Tibial nerve (tissue), 4 donors: ENCODE data around the gene ANGPTL2. TPM values are rescaled to one million over a fixed set of nuclear protein-coding genes. Genes with fewer than 3 reads are reported as not detected.

ENCODE experiments used
- DNase-seq, 2 donors: peaks; one replicate each; pipeline ENCODE4 v3.0.0-alpha.2; 2019; ENCODE audit warnings: low spot score in 2 of 2
- H3K27ac ChIP-seq, 4 donors: fragments of 200-600 bp; sonication (generic) in 3 of 4; one replicate each; pipeline ENCODE4 v1.5.1; 2017 to 2019; ENCODE audit warnings: mild to moderate bottlenecking in 1 of 4
- H3K27me3 ChIP-seq, 2 donors: fragments of 200-600 bp; sonication (generic) in 1 of 2; one replicate each; pipeline versions ENCODE4 v1.5.1 to v1.6.0; 2017 to 2019
- H3K36me3 ChIP-seq, 3 donors: fragments of 200-600 bp; sonication (generic); one replicate each; pipeline ENCODE4 v1.5.1; 2018 to 2019
- H3K4me1 ChIP-seq, 4 donors: fragments of 200-600 bp; sonication (generic) in 3 of 4; one replicate each; pipeline ENCODE4 v1.5.1; 2017 to 2019
- H3K4me3 ChIP-seq, 4 donors: fragments of 200-600 bp; sonication (generic) in 3 of 4; one replicate each; pipeline ENCODE4 v1.5.1; 2017 to 2019; ENCODE audit warnings: mild to moderate bottlenecking in 1 of 4, moderate library complexity in 1 of 4
- H3K9me3 ChIP-seq, 4 donors: fragments of 200-600 bp; sonication (generic) in 3 of 4; one replicate each; pipeline ENCODE4 v1.5.1; 2017 to 2019
- CTCF ChIP-seq, 5 experiments: fragments of 200-600 bp in 3 of 5; fragments of 450-650 bp in 2 of 5; sonication (generic) in 3 of 5; IDR thresholded peaks; one replicate each; pipeline ENCODE4 v1.5.1; 2016 to 2019; ENCODE audit warnings: antibody characterized with exemption in 5 of 5, mild to moderate bottlenecking in 3 of 5, moderate library complexity in 2 of 5
- EP300 ChIP-seq, 2 donors: sonication (generic); formaldehyde crosslinking; IDR thresholded peaks; one replicate each; pipeline ENCODE4 v1.6.1; 2017; ENCODE audit warnings: antibody characterized with exemption in 2 of 2, mild to moderate bottlenecking in 1 of 2
- POLR2A ChIP-seq, 2 donors: fragments of 450-650 bp; IDR thresholded peaks; one replicate each; pipeline ENCODE4 v1.6.1; 2017; ENCODE audit warnings: antibody characterized with exemption in 2 of 2, mild to moderate bottlenecking in 2 of 2, moderate library complexity in 2 of 2
- WGBS, 2 donors: methylation state at CpG; one replicate each; pipeline ENCODE4 v1.1.5; 2018; 5-methylcytosine and 5-hydroxymethylcytosine counted together
- total RNA-seq, 4 donors: library from RNA; depleted of rRNA; stranded (reverse); fragments of >200 nt; gene quantifications; one replicate each; pipeline ENCODE4 v1.1.0, GENCODE V29; 2016

The ANGPTL2 gene
- total RNA-seq, 4 donors from 2014 or later, result 34.5 to 64.1 (median 47.1) TPM

GRCh38 chr9:127065592-127065991, 56.8 kb downstream of the ANGPTL2 start:
- 73 to 77% methylated on average over 1 of the region's 1 CpG for WGBS, 2 donors
- Histone ChIP-seq H3K4me3 (no peak overlapping the region), H3K9me3 (no peaks in the 10 kb centered on the region), H3K27me3 (no peaks in the 10 kb centered on the region), H3K27ac (no peak overlapping the region), H3K4me1 (peaks cover 0 to 5% (median 0%) of the 10 kb centered on the region in 4 donors), H3K36me3 (peaks cover 0 to 8% (median 0%) of the 10 kb centered on the region in 3 donors)
- TF ChIP-seq CTCF (IDR thresholded peaks at IDR 0.05) (no peak), POLR2A (IDR thresholded peaks at IDR 0.05) (no peak), EP300 (IDR thresholded peaks at IDR 0.05) (no peak)
- DNase-seq, result no peak

DNA sequence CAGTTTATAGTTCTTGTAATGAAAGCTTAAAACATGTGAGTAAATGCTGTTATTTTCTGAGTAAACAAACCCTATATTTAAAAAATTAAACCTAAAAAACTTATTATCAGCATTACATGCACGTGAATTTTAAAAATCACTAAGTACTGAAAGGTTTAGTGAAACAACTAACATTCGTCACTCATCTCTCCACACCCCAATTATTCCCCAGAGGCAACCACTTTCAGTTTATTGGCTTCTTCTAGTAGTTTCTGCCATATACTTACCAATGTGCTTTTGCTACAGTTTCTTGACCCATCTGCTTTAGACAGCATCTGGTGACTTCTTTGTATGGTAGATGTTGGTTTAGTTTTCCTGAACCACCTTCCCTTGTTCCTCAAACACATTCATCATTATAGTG, 58.1 kb downstream of the ANGPTL2 start:
- Histone ChIP-seq H3K27ac (no peak overlapping the region), H3K27me3 (no peaks in the 10 kb centered on the region), H3K4me1 (peaks cover 0 to 13% (median 4%) of the 10 kb centered on the region in 4 donors), H3K9me3 (no peaks in the 10 kb centered on the region), H3K36me3 (no peaks in the 10 kb centered on the region), H3K4me3 (no peak overlapping the region)
- no peak for DNase-seq
- WGBS, 2 donors, result 70 to 78% methylated on average over 2 of the region's 2 CpGs
- TF ChIP-seq EP300 (IDR thresholded peaks at IDR 0.05) (no peak), POLR2A (IDR thresholded peaks at IDR 0.05) (no peak), CTCF (IDR thresholded peaks at IDR 0.05) (no peak)

DNA sequence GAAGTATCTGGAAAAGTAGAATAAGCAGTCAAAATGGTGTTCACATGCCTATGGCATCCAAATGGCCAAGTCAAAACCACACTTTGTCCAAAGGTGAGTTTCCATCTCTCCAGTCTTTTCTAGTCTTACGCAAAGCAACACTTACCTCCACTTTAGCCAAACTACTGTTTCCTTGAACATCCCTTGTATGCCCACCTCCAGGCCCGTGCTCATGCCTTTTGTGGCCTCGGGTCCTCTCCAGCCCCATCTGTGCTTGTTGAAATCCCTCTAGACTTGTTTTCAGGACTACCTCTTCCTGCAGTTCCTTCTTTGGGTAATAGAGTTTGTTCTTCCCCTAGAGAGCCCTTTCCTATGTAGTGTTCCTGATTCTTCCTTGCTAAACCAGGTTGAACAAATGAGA, 61.0 kb downstream of the ANGPTL2 start:
- no peak overlapping the region for H3K4me3 ChIP-seq
- H3K27me3 ChIP-seq, result no peaks in the 10 kb centered on the region
- no peak for DNase-seq
- H3K36me3 ChIP-seq, result no peaks in the 10 kb centered on the region
- peaks cover 0 to 22% (median 7%) of the 10 kb centered on the region in 4 donors for H3K4me1 ChIP-seq
- no peaks in the 10 kb centered on the region for H3K9me3 ChIP-seq
- TF ChIP-seq CTCF (IDR thresholded peaks at IDR 0.05), result no peak
- no peak for TF ChIP-seq POLR2A (IDR thresholded peaks at IDR 0.05)
- TF ChIP-seq EP300 (IDR thresholded peaks at IDR 0.05), result no peak
- no peak overlapping the region for H3K27ac ChIP-seq
- WGBS, 2 donors, result 95 to 96% methylated on average over 3 of the region's 3 CpGs

- H3K9me3 ChIP-seq, result no peaks in the 10 kb centered on the region
Observed at GRCh38 chr9:127059765-127060361, 62.6 kb downstream of the ANGPTL2 start.

More at GRCh38 chr9:127059765-127060361, 62.6 kb downstream of the ANGPTL2 start:
- Histone ChIP-seq H3K27me3 (no peaks in the 10 kb centered on the region), H3K27ac (peak overlapping the region in 1 of 4 donors; percentile 59), H3K4me1 (peaks cover 0 to 22% (median 7%) of the 10 kb centered on the region in 4 donors), H3K4me3 (no peak overlapping the region), H3K36me3 (no peaks in the 10 kb centered on the region)
- 55 to 69% methylated on average over 4 of the region's 4 CpGs for WGBS, 2 donors
- no peak for DNase-seq
- no peak for TF ChIP-seq POLR2A (IDR thresholded peaks at IDR 0.05)
- no peak for TF ChIP-seq CTCF (IDR thresholded peaks at IDR 0.05)
- TF ChIP-seq EP300 (IDR thresholded peaks at IDR 0.05), result no peak
